H54 (cell line): ENCODE measurements around the gene FLOT2.

Experiments used
- DNase-seq: peaks from one replicate; pipeline ENCODE4 v3.0.0; 2011; ENCODE audit warnings: low spot score, mixed read lengths; ENCODE audit not compliant: insufficient read length
- FAIRE-seq: peaks from 3 replicates; lab custom pipeline; 2011; peaks lifted over from hg19 to GRCh38; lab: Jason Lieb, UNC
- POLR2A ChIP-seq: IDR thresholded peaks from 2 replicates; pipeline ENCODE4 v1.6.1; 2011; ENCODE audit warnings: low read depth, mild to moderate bottlenecking, low read length

Gene FLOT2

DNA sequence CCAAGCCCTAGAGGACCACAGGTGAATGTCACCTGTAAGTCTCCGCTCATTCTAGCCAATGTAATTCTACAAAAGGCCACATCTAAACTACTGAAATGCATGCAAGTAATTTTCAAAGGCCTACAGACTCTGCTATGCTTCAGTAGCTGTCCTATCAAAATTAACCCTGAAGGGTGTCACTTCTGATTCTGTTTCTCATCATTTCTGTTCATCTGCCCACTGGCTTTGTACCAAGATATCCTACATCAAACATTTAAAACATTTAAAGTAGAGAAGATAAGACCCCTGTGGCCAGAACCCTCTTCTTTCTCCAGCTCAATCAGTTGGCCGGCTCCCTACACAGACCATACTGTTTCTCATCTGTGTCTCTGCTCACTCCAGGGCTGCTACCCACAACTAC lies 32.3 kb upstream of the FLOT2 start:
- FAIRE-seq (no peak), DNase-seq (no peak)
- TF ChIP-seq POLR2A, result no peak

GRCh38 chr17:28928061-28928460 lies 30.5 kb upstream of the FLOT2 start:
- TF ChIP-seq POLR2A, result no peak
- FAIRE-seq (no peak), DNase-seq (no peak)

DNA sequence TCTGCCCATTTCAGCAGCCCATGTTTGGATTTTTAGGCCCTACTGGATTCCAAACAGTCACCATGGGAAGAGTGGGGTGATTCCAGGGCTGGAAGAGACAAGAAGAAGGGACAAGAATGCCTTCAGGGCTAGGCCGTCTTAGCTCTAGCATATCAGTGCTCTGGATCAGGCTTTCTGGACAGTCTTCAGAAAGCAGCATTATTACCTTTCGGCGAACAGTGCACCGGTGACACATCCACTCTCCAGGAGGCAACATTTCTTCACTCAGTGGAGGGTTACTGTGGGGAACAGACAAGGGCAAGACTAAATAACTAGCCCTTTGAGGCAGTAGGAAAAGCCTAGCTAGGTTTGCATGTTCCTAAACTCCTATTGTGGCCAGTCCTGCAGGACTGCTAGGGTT lies 29.3 kb upstream of the FLOT2 start:
- no peak for TF ChIP-seq POLR2A
- DNase-seq (no peak), FAIRE-seq (no peak)

- DNase-seq (no peak), FAIRE-seq (no peak)
- TF ChIP-seq POLR2A, result no peak
These were observed 28.8 kb upstream of the FLOT2 start for GRCh38 chr17:28926366-28926765.

- TF ChIP-seq POLR2A, result no peak
- FAIRE-seq (peak; percentile 48), DNase-seq (peak; percentile 72)
These were observed 28.4 kb upstream of the FLOT2 start for GRCh38 chr17:28925912-28926365.

DNA sequence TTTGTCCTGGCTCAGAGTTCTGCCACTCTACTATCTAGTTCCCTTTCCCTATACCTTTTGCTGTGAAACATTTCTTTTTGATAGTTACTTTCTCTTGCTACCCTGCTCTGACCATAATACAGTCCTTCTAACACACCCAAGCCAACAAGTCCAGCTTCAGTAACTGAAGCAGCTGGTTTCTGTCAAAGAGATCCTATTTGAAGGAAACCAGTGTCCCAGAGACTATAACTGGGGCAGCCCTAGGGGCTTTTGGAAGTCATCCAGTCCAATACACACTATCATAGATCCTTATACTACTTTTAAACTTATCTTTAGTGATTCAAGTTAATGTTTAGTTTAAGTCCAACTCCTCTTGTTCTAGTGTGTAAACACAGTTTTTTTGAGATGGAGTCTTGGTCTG lies 22.7 kb upstream of the FLOT2 start:
- DNase-seq (no peak), FAIRE-seq (no peak)
- no peak for TF ChIP-seq POLR2A

GRCh38 chr17:28918295-28918694 lies 20.8 kb upstream of the FLOT2 start:
- FAIRE-seq, result no peak
- TF ChIP-seq POLR2A, result no peak
- no peak for DNase-seq

DNA sequence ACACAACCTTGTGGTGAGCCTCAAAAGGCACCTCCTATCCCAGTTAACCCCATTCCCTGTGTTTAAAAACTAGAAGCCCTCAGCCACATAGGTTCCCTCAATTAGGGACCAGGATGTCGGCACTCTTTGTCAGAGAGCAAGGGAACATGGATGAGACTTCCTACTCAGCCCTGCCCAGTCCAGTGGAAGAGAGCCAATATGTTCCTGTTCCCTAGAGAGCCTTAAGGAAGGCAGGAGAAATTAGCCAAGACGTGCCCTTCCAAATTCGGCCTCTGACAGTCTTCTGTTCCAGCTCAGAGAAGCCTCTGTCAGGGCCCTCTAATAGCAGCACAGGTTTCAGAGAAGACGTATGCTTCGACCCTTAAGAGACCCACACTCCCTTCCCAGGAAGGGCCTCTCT lies 19.9 kb upstream of the FLOT2 start:
- no peak for DNase-seq
- no peak for TF ChIP-seq POLR2A
- no peak for FAIRE-seq

GRCh38 chr17:28917029-28917428 lies 19.5 kb upstream of the FLOT2 start:
- no peak for TF ChIP-seq POLR2A
- no peak for DNase-seq
- no peak for FAIRE-seq

DNA sequence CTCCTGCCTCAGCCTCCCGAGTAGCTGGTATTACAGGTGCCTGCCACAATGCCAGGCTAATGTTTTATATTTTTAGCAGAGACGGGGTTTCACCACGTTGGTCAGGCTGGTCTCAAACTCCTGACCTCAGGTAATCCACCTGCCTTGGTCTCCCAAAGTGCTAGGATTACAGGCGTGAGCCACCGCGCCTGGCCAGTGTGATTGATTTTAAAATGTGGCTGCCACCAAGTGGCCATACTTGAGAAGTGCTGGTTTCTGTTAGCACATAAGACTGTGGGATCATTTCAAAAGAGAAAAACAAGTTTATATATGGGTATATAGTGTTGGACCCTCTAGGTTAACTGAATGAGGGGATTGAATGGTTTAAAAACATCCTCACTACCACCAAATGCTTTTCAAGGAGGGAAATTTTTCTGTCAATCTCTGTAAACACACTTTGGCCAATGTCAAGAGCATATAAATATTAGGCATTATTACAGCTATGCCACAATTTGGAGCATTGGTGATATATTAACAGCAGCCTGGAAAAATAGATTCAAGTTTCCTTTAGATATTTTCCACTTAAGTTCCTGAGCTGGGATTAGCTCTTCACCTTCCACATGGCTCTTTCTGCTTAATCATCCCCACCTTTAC lies 18.9 kb upstream of the FLOT2 start:
- no peak for TF ChIP-seq POLR2A
- FAIRE-seq (no peak), DNase-seq (no peak)

DNA sequence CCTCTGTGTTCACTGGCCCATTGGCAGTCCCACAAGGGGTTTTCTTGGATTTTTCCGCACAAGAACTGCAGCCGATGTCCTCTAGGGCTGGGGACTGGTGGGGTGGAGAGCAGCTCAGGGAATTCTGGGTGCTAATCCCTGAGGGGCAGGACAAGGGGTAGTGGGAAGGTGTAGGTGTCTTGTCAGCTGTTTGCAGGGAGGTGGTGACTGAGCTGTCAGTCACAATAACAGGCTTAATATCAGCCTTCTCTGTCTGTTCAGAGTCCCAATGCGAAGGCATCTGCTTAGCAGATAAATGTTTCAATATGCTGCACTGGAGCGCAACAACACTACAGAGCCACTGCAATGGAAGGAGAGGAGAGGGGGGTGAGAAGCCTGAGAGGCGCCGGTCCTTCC lies 15.4 kb upstream of the FLOT2 start:
- no peak for FAIRE-seq
- DNase-seq, result no peak
- no peak for TF ChIP-seq POLR2A

DNA sequence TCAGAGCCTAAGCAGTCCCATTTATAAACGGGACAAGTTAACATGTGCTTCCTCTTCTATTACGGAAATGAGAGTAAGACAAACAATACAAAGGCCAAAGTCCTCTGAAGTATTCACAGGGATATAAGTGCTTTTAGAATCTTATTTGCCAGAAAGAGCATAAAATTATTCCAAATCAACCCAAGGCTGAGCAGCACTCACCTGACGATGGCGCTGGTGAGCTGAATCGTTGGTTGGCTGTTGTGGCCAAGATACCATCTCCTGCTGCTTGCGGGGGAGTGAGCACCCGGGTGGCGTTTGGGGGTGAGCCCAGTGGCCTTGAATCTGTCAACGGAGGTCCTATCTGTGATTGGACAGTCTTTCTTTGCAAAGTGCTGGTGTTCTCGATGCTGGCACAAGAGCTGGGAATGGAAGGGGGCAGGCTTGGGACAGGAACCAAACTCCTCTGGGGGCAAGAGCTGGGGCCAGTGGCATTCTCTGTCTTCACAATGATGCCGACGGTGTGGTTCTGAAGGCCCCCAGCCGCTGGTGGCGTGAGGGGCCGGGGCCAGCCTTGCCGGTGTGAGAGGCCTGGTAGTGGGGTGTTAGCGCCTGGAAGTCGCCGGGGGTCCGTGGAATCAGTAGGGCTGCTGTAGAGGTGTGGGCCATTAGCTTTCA lies 14.9 kb upstream of the FLOT2 start:
- DNase-seq (no peak), FAIRE-seq (no peak)
- TF ChIP-seq POLR2A, result no peak

GRCh38 chr17:28911411-28912045 lies 14.0 kb upstream of the FLOT2 start:
- DNase-seq (no peak), FAIRE-seq (no peak)
- no peak for TF ChIP-seq POLR2A

GRCh38 chr17:28910534-28910933 lies 13.0 kb upstream of the FLOT2 start:
- DNase-seq, result no peak
- no peak for TF ChIP-seq POLR2A
- FAIRE-seq, result no peak
